ENCODE results near the gene TNFSF13B. TPM values are rescaled to one million over a fixed set of nuclear protein-coding genes. Genes with fewer than 3 reads are reported as not detected.
"Not testable (repeated sequence)": the region's sequence is repeated elsewhere in the genome, so short reads cannot be mapped to it uniquely, and the experiment has no call there.

The TNFSF13B gene
- total RNA-seq, 1 donor from 2014 or later = 2.7 TPM

- not testable (repeated sequence) for DNase-seq; H3K36me3 Mint-ChIP-seq (ENCODE audit: low read depth); H3K9me3 Mint-ChIP-seq; H3K27ac Mint-ChIP-seq; H3K4me3 Mint-ChIP-seq; H3K27me3 Mint-ChIP-seq
- peaks cover 34% of the 10 kb centered on the region for H3K4me1 Mint-ChIP-seq
- intact Hi-C loops (cut with micrococcal nuclease) = loop anchor here (2.0 kb wide), 2 partner anchors 17 to 41 kb away; no protein-coding TSS in a partner anchor
These were observed 1.7 kb upstream of the TNFSF13B start for GRCh38 chr13:108267855-108268254.

GRCh38 chr13:108268466-108269112 lies 929 bp upstream of the TNFSF13B start:
- Mint-ChIP-seq H3K4me3 (no peak overlapping the region), H3K27ac (peak overlapping the region; percentile 36), H3K9me3 (no peaks in the 10 kb centered on the region), H3K27me3 (no peaks in the 10 kb centered on the region), H3K4me1 (peaks cover 39% of the 10 kb centered on the region), H3K36me3 (ENCODE audit: low read depth) (peaks cover 4% of the 10 kb centered on the region)
- intact Hi-C loops (cut with micrococcal nuclease) = loop anchor here (1.0 to 2.0 kb wide), 4 partner anchors 18 to 647 kb away; partner anchors contain the start of gene ABHD13
- peak; percentile 60 for DNase-seq

GRCh38 chr13:108270442-108270841 lies 924 bp downstream of the TNFSF13B start:
- H3K9me3 Mint-ChIP-seq = no peaks in the 10 kb centered on the region
- H3K27ac Mint-ChIP-seq = peak overlapping the region; percentile 88
- H3K27me3 Mint-ChIP-seq = no peaks in the 10 kb centered on the region
- peak overlapping the region; percentile 91 for H3K4me3 Mint-ChIP-seq
- peaks cover 41% of the 10 kb centered on the region for H3K4me1 Mint-ChIP-seq
- intact Hi-C loops (cut with micrococcal nuclease) = loop anchor here (5.0 kb wide), 2 partner anchors 37 to 52 kb away; no protein-coding TSS in a partner anchor
- peaks cover 4% of the 10 kb centered on the region for H3K36me3 Mint-ChIP-seq (ENCODE audit: low read depth)
- DNase-seq = peak; percentile 66

GRCh38 chr13:108272333-108272732 lies 2.8 kb downstream of the TNFSF13B start:
- intact Hi-C loops (cut with micrococcal nuclease) = loop anchor here (5.0 kb wide), 2 partner anchors 35 to 50 kb away; no protein-coding TSS in a partner anchor
- no peak for DNase-seq
- Mint-ChIP-seq H3K9me3 (no peaks in the 10 kb centered on the region), H3K4me3 (peak overlapping the region; percentile 39), H3K4me1 (peaks cover 30% of the 10 kb centered on the region), H3K36me3 (ENCODE audit: low read depth) (peaks cover 8% of the 10 kb centered on the region), H3K27ac (no peak overlapping the region), H3K27me3 (no peaks in the 10 kb centered on the region)

- no peak overlapping the region for H3K4me3 Mint-ChIP-seq
- H3K36me3 Mint-ChIP-seq (ENCODE audit: low read depth) = peaks cover 8% of the 10 kb centered on the region
- H3K9me3 Mint-ChIP-seq = no peaks in the 10 kb centered on the region
- H3K27me3 Mint-ChIP-seq = no peaks in the 10 kb centered on the region
- no peak overlapping the region for H3K27ac Mint-ChIP-seq
- intact Hi-C loops (cut with micrococcal nuclease) = loop anchor here (5.0 kb wide), 2 partner anchors 34 to 49 kb away; no protein-coding TSS in a partner anchor
- DNase-seq = no peak
- H3K4me1 Mint-ChIP-seq = peaks cover 30% of the 10 kb centered on the region
These were observed 4.1 kb downstream of the TNFSF13B start for GRCh38 chr13:108273429-108274118.

- Mint-ChIP-seq H3K27me3 (no peaks in the 10 kb centered on the region), H3K4me1 (peaks cover 24% of the 10 kb centered on the region), H3K9me3 (no peaks in the 10 kb centered on the region), H3K36me3 (ENCODE audit: low read depth) (peaks cover 12% of the 10 kb centered on the region), H3K27ac (no peak overlapping the region), H3K4me3 (no peak overlapping the region)
- DNase-seq = no peak
- intact Hi-C loops (cut with micrococcal nuclease) = loop anchor here (5.0 kb wide), 2 partner anchors 33 to 48 kb away; no protein-coding TSS in a partner anchor
These were observed 5.2 kb downstream of the TNFSF13B start for GRCh38 chr13:108274718-108275117.

GRCh38 chr13:108276060-108276459 lies 6.5 kb downstream of the TNFSF13B start:
- intact Hi-C loops (cut with micrococcal nuclease) = no loop called here
- peaks cover 13% of the 10 kb centered on the region for H3K4me1 Mint-ChIP-seq
- H3K36me3 Mint-ChIP-seq (ENCODE audit: low read depth) = peaks cover 13% of the 10 kb centered on the region
- H3K27ac Mint-ChIP-seq = no peak overlapping the region
- H3K27me3 Mint-ChIP-seq = no peaks in the 10 kb centered on the region
- DNase-seq = no peak
- no peak overlapping the region for H3K4me3 Mint-ChIP-seq
- H3K9me3 Mint-ChIP-seq = no peaks in the 10 kb centered on the region

GRCh38 chr13:108278466-108278865 lies 8.9 kb downstream of the TNFSF13B start:
- no peak for DNase-seq
- Mint-ChIP-seq H3K27ac (no peak overlapping the region), H3K4me3 (no peak overlapping the region), H3K36me3 (ENCODE audit: low read depth) (peaks cover 11% of the 10 kb centered on the region), H3K9me3 (no peaks in the 10 kb centered on the region), H3K4me1 (peaks cover 5% of the 10 kb centered on the region), H3K27me3 (no peaks in the 10 kb centered on the region)
- intact Hi-C loops (cut with micrococcal nuclease) = no loop called here

- no peak for DNase-seq
- H3K27me3 Mint-ChIP-seq = no peaks in the 10 kb centered on the region
- no peaks in the 10 kb centered on the region for H3K9me3 Mint-ChIP-seq
- peaks cover 2% of the 10 kb centered on the region for H3K4me1 Mint-ChIP-seq
- intact Hi-C loops (cut with micrococcal nuclease) = no loop called here
- H3K27ac Mint-ChIP-seq = no peak overlapping the region
- H3K4me3 Mint-ChIP-seq = no peak overlapping the region
- peaks cover 7% of the 10 kb centered on the region for H3K36me3 Mint-ChIP-seq (ENCODE audit: low read depth)
These were observed 12.4 kb downstream of the TNFSF13B start for GRCh38 chr13:108281901-108282300.

- Mint-ChIP-seq H3K9me3 (no peaks in the 10 kb centered on the region), H3K4me1 (peaks cover 1% of the 10 kb centered on the region), H3K27me3 (no peaks in the 10 kb centered on the region), H3K36me3 (ENCODE audit: low read depth) (peaks cover 10% of the 10 kb centered on the region), H3K27ac (no peak overlapping the region), H3K4me3 (no peak overlapping the region)
- no peak for DNase-seq
- intact Hi-C loops (cut with micrococcal nuclease) = no loop called here
These were observed 13.6 kb downstream of the TNFSF13B start for GRCh38 chr13:108283110-108283509.

GRCh38 chr13:108288741-108289140 lies 19.2 kb downstream of the TNFSF13B start:
- Mint-ChIP-seq H3K9me3 (no peaks in the 10 kb centered on the region), H3K36me3 (ENCODE audit: low read depth) (peaks cover 7% of the 10 kb centered on the region), H3K4me1 (peaks cover 8% of the 10 kb centered on the region), H3K27me3 (no peaks in the 10 kb centered on the region), H3K27ac (no peak overlapping the region), H3K4me3 (no peak overlapping the region)
- intact Hi-C loops (cut with micrococcal nuclease) = no loop called here
- DNase-seq = no peak

GRCh38 chr13:108289819-108290218 lies 20.3 kb downstream of the TNFSF13B start:
- intact Hi-C loops (cut with micrococcal nuclease) = no loop called here
- no peak for DNase-seq
- Mint-ChIP-seq H3K9me3 (no peaks in the 10 kb centered on the region), H3K27ac (no peak overlapping the region), H3K4me3 (no peak overlapping the region), H3K4me1 (peaks cover 8% of the 10 kb centered on the region), H3K36me3 (ENCODE audit: low read depth) (peaks cover 7% of the 10 kb centered on the region), H3K27me3 (no peaks in the 10 kb centered on the region)

GRCh38 chr13:108297114-108297513 lies 27.6 kb downstream of the TNFSF13B start:
- H3K4me1 Mint-ChIP-seq = no peaks in the 10 kb centered on the region
- no peak overlapping the region for H3K27ac Mint-ChIP-seq
- H3K27me3 Mint-ChIP-seq = no peaks in the 10 kb centered on the region
- intact Hi-C loops (cut with micrococcal nuclease) = no loop called here
- H3K36me3 Mint-ChIP-seq (ENCODE audit: low read depth) = peaks cover 9% of the 10 kb centered on the region
- no peak overlapping the region for H3K4me3 Mint-ChIP-seq
- no peaks in the 10 kb centered on the region for H3K9me3 Mint-ChIP-seq
- no peak for DNase-seq

- Mint-ChIP-seq H3K9me3 (no peaks in the 10 kb centered on the region), H3K27me3 (no peaks in the 10 kb centered on the region)
These were observed 32.8 kb downstream of the TNFSF13B start for GRCh38 chr13:108302279-108302678.

More at GRCh38 chr13:108302279-108302678, 32.8 kb downstream of the TNFSF13B start:
- Mint-ChIP-seq H3K27ac (no peak overlapping the region), H3K4me1 (peaks cover 10% of the 10 kb centered on the region), H3K4me3 (no peak overlapping the region), H3K36me3 (ENCODE audit: low read depth) (peaks cover 18% of the 10 kb centered on the region)
- intact Hi-C loops (cut with micrococcal nuclease) = no loop called here
- no peak for DNase-seq

All from activated CD4-positive, alpha-beta T cell treated with anti-CD3 and anti-CD28 coated beads, Interleukin-2, amount 10 ng/mL, durations not matched to agents 24 days and 14 days (primary cell).